Duodenal mucosa (tissue), 2 donors: ENCODE data around the gene TMEM200C.

Source experiments
- H3K27ac ChIP-seq: one replicate; pipeline ENCODE4 v1.7.0; 2013; ENCODE audit warnings: low read depth, low read length
- H3K27me3 ChIP-seq, 2 donors: one replicate each; pipeline ENCODE4 v1.7.0; 2013; ENCODE audit warnings: low read length in 2 of 2, control low read depth in 1 of 2; ENCODE audit not compliant: insufficient read depth in 2 of 2, control insufficient read depth in 1 of 2
- H3K36me3 ChIP-seq, 2 donors: one replicate each; pipeline ENCODE4 v1.7.0; 2013; ENCODE audit warnings: low read length in 2 of 2, control low read depth in 1 of 2; ENCODE audit not compliant: insufficient read depth in 2 of 2, control insufficient read depth in 1 of 2
- H3K4me1 ChIP-seq, 2 donors: one replicate each; pipeline ENCODE4 v1.7.0; 2013; ENCODE audit warnings: low read length in 2 of 2, control low read depth in 1 of 2; ENCODE audit not compliant: insufficient read depth in 2 of 2, control insufficient read depth in 1 of 2
- H3K4me3 ChIP-seq, 2 donors: one replicate each; pipeline ENCODE4 v1.7.0; 2013; ENCODE audit warnings: low read length in 2 of 2, low read depth in 1 of 2
- H3K9ac ChIP-seq, 2 donors: one replicate each; pipeline ENCODE4 v1.7.0; 2013; ENCODE audit warnings: low read length in 2 of 2, low read depth in 1 of 2
- H3K9me3 ChIP-seq, 2 donors: one replicate each; pipeline ENCODE4 v1.7.0; 2013; ENCODE audit warnings: low read length in 2 of 2, control low read depth in 1 of 2; ENCODE audit not compliant: control insufficient read depth in 1 of 2

Gene TMEM200C

DNA sequence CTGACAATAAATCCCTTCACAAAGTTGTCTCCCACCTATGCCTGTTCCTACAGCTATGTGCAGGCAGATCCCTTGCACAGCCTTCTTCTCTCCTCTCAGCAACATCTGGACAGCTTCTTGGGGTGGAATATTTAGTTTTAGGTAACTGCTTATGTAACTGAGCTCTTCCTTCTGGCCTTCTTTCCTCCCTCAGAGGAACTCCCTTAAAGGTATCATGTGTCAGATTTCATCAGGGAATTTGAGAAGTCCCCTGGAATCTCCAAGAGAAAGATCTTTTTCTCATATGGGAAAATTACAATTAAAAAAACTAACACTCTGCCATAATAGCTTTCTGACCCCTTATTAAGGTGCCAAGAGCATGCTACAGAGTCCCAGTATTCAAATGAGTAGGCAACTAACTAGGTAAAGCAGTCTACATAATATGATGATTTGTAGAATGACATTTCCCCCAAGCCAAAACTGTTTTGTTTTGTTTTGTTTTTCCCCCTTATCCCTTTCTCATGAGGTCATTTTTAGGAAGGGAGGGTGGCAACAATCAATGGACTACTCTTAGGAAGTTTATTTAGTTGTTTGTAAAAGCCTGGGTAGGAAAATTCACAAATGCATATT lies 2.4 kb downstream of the TMEM200C start:
- Histone ChIP-seq H3K36me3 (no peaks in the 10 kb centered on the region), H3K9ac (no peak overlapping the region), H3K4me1 (peaks cover 0 to 4% of the 10 kb centered on the region in 2 donors), H3K9me3 (no peaks in the 10 kb centered on the region), H3K4me3 (no peak overlapping the region), H3K27me3 (peaks cover 70 to 78% of the 10 kb centered on the region in 2 donors), H3K27ac (no peak overlapping the region)

DNA sequence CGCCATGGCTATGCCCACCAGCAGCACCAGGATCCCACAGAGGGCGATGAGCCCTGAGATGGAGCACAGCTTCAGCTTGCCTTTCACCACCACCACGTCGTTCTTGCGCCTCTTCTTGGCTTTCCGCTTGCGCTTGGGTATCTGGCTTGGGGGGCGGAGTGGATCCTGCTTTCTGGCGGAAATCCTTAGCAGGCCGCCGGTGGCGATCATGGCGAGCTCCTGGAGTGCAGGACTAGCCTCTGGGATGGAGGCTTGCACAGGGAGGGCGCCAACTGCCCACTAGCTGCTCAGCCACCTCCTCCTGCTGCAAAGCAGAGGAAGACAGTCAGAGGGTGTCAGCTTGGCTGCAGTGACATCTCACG lies 3.5 kb downstream of the TMEM200C start:
- Histone ChIP-seq H3K4me3 (no peak overlapping the region), H3K27ac (no peak overlapping the region), H3K9me3 (no peaks in the 10 kb centered on the region), H3K9ac (no peak overlapping the region), H3K27me3 (peaks cover 64 to 71% of the 10 kb centered on the region in 2 donors), H3K36me3 (no peaks in the 10 kb centered on the region), H3K4me1 (peaks cover 0 to 4% of the 10 kb centered on the region in 2 donors)

DNA sequence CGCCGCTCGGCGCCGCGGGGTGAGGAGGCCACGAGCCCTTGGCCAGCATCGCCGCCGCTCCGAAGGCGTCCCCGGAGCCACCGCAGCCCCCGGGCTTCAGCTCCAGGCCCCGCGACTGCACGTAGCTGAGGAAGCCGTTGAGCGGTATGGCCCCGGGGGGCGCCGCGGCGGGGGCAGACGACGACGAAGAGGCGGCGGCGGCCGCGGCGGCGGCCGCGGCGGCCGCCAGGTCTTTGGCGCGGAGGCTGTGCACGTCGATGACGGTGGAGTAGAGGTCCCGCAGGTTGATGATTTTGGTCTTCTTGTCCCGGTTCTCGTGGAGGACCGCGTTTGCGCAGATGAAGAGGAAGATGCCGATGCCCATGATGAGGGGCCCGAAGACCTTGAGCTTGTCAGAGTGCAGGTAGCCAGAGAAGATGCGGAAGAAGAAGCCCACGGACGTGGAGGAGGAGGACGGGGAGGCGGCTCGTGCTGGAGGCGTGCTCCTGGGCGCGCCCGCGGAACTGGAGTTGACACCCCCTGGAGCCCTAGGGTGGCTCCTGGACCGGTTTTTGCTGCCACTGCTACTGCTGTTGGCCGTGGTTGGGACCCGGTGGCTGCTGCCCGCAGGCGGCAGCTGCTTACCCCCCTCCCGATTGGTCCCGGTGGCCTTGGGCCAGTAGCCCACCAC lies 4.0 kb downstream of the TMEM200C start:
- H3K4me1 ChIP-seq, result peaks cover 0 to 4% of the 10 kb centered on the region in 2 donors
- peak overlapping the region in 1 of 2 donors; percentile 45 for H3K4me3 ChIP-seq
- no peak overlapping the region for H3K27ac ChIP-seq
- no peak overlapping the region for H3K9ac ChIP-seq
- no peaks in the 10 kb centered on the region for H3K9me3 ChIP-seq
- H3K27me3 ChIP-seq, result peaks cover 60 to 66% of the 10 kb centered on the region in 2 donors
- no peaks in the 10 kb centered on the region for H3K36me3 ChIP-seq

DNA sequence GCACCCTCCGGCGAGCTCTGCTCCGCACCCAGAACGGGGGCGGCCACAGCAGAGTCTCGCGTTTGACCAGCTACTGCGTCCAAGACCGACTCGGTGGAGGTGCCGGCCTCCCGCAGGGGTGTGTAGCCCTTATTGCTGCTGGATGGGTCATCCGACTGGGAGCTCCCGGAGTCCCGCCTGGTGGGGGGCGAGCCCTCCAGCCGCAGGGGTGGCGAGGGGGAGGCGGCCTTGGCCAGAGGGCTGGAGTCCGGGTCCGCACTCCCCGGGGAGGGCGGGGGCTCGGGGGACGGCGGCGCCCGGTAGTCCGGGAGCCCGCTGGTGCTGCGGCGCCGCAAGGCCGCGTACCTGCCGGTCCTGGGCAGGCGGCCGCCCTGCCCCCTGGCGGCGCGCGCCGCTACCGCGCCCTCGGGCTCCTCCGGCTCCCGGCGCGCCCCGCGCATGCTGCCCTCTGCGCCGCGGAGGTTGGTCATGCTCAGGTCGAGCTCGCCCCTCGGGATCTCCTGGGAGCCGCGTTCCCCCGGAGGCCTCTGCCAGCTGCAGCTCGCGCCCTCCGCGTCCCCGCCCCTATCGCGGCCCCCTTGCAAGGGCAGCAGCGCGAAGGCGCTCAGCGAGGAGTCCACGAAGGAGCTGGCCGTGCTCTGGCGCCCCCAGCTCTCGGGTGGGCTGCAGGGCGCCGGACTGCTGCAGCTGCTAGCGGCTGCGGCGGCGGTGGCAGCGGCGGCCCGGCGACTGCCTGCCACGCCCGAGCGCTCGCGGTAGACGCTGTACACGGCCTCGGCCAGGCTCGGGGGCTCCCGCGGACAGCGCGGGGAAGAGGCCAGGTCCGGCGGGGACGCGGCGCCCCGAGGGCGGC lies 4.8 kb downstream of the TMEM200C start:
- Histone ChIP-seq H3K9me3 (no peaks in the 10 kb centered on the region), H3K27ac (no peak overlapping the region), H3K4me1 (peaks cover 0 to 4% of the 10 kb centered on the region in 2 donors), H3K36me3 (no peaks in the 10 kb centered on the region), H3K27me3 (peaks cover 57 to 60% of the 10 kb centered on the region in 2 donors), H3K9ac (no peak overlapping the region), H3K4me3 (peak overlapping the region; percentile 29 to 45)

DNA sequence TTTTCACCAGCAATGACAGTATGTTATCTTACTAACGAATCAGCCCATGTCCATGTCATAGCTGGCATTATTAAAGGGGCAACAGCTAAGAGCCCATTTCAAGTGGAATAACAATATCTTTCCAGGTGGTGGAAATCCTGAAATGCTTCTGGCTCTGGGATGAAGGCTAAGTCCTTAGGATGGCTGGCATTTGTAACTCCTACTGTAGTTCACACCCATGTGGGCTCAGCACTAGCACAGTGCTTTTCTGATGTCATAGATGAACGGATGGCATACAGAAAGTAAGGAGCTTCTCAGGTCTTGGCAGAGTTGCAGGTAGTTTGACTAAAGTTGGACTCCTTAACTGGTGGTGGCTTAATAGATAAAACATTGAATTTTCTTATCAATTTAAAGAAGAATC lies 10.0 kb downstream of the TMEM200C start:
- H3K27ac ChIP-seq, result no peak overlapping the region
- no peaks in the 10 kb centered on the region for H3K36me3 ChIP-seq
- peaks cover 0 to 4% of the 10 kb centered on the region in 2 donors for H3K4me1 ChIP-seq
- no peak overlapping the region for H3K4me3 ChIP-seq
- H3K27me3 ChIP-seq, result peaks cover 20 to 22% of the 10 kb centered on the region in 2 donors
- no peak overlapping the region for H3K9ac ChIP-seq
- H3K9me3 ChIP-seq, result no peaks in the 10 kb centered on the region

DNA sequence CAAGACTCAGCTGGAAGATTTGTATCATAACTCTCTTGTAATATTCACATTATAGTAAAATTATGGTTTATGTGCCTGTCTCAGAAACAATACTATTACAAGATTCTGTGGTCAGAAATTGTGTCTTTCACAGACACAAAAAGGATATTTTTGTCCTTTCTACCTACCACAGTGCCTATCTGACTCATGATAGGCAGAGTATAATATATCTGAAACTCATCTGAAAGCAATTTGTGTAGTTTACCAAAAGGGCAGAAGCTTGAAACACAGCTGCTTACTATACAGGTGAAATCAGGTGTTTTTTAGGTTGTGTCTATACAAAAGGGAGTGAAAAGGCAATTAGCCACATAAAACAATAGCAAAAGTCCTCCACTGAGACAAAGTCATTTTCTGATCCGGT lies 10.9 kb downstream of the TMEM200C start:
- Histone ChIP-seq H3K4me3 (no peak overlapping the region), H3K36me3 (no peaks in the 10 kb centered on the region), H3K4me1 (no peaks in the 10 kb centered on the region), H3K27me3 (peaks cover 11 to 14% of the 10 kb centered on the region in 2 donors), H3K9ac (no peak overlapping the region), H3K9me3 (no peaks in the 10 kb centered on the region), H3K27ac (no peak overlapping the region)

DNA sequence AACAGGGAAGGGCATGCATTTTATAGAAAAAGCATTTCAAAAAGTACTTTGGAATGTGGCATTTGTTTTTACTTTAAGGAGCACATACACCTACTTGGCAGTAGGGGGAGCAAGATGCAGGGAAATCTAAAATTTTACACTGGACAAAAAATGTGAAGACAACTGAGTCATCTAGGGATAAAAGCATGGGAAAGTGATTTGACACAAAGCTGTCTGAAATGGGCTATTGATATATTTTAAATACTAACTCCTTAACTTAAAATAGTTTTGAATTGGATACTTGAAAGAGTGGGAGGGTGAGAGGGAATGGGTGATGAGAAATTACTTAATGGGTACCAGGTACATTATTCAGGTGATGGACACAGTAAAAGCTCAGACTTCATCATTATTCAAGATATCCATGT lies 15.8 kb downstream of the TMEM200C start:
- H3K9ac ChIP-seq, result no peak overlapping the region
- H3K4me3 ChIP-seq, result no peak overlapping the region
- H3K27ac ChIP-seq, result no peak overlapping the region
- H3K36me3 ChIP-seq, result no peaks in the 10 kb centered on the region
- no peaks in the 10 kb centered on the region for H3K9me3 ChIP-seq
- H3K4me1 ChIP-seq, result no peaks in the 10 kb centered on the region
- no peaks in the 10 kb centered on the region for H3K27me3 ChIP-seq

DNA sequence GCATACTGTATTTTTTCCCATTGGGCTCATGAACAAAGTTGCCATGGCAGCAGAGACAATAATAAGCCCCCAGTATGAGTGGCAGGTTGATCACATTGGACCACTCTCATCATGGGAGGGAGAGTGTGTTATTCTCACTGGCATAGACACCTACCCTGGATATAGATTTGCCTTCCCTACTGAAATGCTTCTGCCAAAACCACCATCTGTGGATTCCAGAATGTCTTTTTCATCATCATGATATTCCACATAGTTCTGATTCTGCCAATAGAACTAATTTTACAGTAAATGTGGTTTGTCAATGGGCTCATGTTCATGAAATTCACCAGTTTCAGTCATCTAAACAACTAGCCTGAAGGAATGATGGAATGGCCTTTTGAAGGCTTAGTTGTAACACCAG lies 18.4 kb downstream of the TMEM200C start:
- Histone ChIP-seq H3K27ac (no peak overlapping the region), H3K4me3 (no peak overlapping the region), H3K27me3 (no peaks in the 10 kb centered on the region), H3K36me3 (no peaks in the 10 kb centered on the region), H3K4me1 (no peaks in the 10 kb centered on the region), H3K9ac (no peak overlapping the region), H3K9me3 (no peaks in the 10 kb centered on the region)

DNA sequence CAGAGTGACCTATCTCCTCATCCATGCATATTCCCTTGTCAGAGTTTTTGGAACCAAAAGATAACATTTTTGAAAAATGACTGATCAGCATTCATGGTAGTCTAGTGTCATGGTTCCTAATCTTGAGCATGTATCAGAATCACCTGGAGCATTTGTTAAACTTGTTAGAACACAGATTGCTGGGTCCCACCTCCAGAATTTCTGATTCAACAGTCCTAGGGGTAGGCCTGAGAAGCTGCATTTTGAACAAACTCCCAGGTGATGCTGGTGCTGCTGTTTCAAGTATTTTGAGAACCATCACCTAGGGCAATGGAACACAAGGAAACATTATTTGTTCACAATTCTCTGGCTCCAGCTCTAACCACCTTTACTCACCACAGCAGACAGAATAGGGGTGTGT lies 21.0 kb downstream of the TMEM200C start:
- Histone ChIP-seq H3K27me3 (no peaks in the 10 kb centered on the region), H3K9ac (no peak overlapping the region), H3K4me1 (no peaks in the 10 kb centered on the region), H3K9me3 (no peaks in the 10 kb centered on the region), H3K4me3 (no peak overlapping the region), H3K27ac (no peak overlapping the region), H3K36me3 (no peaks in the 10 kb centered on the region)

DNA sequence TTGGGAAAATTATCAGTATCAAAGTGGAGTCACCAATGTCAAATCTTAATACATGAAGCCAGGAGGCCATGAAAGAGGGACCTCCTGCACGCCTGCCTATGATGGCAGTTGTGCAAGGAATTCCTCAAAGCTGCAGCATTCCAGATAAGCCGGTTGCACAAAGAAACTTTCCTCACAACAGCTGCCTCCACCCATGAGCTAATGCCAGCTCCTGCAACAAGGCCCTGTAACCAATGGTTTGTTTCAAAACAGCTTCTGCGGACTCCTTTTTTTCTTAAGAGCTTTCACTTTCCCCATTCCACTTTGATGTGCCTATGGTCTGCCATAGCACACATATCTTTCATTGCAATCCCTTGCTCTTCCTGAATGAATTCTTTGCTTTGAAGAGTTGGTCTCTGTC lies 22.4 kb downstream of the TMEM200C start:
- H3K27me3 ChIP-seq, result no peaks in the 10 kb centered on the region
- no peaks in the 10 kb centered on the region for H3K9me3 ChIP-seq
- H3K4me3 ChIP-seq, result no peak overlapping the region
- no peak overlapping the region for H3K27ac ChIP-seq
- no peaks in the 10 kb centered on the region for H3K4me1 ChIP-seq
- H3K36me3 ChIP-seq, result no peaks in the 10 kb centered on the region
- H3K9ac ChIP-seq, result no peak overlapping the region
